ENCODE data around the gene CCT5. TPM values are rescaled to one million over a fixed set of nuclear protein-coding genes. Genes with fewer than 3 reads are reported as not detected.

Gene CCT5
- total RNA-seq, 1 donor, result 359 TPM

GRCh38 chr5:10275460-10275859, 25.4 kb downstream of the CCT5 start:
- TF ChIP-seq, protein P1, sequence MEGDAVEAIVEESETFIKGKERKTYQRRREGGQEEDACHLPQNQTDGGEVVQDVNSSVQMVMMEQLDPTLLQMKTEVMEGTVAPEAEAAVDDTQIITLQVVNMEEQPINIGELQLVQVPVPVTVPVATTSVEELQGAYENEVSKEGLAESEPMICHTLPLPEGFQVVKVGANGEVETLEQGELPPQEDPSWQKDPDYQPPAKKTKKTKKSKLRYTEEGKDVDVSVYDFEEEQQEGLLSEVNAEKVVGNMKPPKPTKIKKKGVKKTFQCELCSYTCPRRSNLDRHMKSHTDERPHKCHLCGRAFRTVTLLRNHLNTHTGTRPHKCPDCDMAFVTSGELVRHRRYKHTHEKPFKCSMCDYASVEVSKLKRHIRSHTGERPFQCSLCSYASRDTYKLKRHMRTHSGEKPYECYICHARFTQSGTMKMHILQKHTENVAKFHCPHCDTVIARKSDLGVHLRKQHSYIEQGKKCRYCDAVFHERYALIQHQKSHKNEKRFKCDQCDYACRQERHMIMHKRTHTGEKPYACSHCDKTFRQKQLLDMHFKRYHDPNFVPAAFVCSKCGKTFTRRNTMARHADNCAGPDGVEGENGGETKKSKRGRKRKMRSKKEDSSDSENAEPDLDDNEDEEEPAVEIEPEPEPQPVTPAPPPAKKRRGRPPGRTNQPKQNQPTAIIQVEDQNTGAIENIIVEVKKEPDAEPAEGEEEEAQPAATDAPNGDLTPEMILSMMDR (IDR thresholded peaks at IDR 0.05; ENCODE audit: insufficient read depth, low read length), result no peak
- no peak for DNase-seq (ENCODE audit: low read depth)
- H3K4me3 ChIP-seq (ENCODE audit: low read depth, low read length), result no peak overlapping the region

GRCh38 chr5:10275991-10276390, 25.9 kb downstream of the CCT5 start:
- DNase-seq (ENCODE audit: low read depth), result no peak
- TF ChIP-seq, protein P1 (IDR thresholded peaks at IDR 0.05; ENCODE audit: insufficient read depth, low read length), result no peak
- no peak overlapping the region for H3K4me3 ChIP-seq (ENCODE audit: low read depth, low read length)

DNA sequence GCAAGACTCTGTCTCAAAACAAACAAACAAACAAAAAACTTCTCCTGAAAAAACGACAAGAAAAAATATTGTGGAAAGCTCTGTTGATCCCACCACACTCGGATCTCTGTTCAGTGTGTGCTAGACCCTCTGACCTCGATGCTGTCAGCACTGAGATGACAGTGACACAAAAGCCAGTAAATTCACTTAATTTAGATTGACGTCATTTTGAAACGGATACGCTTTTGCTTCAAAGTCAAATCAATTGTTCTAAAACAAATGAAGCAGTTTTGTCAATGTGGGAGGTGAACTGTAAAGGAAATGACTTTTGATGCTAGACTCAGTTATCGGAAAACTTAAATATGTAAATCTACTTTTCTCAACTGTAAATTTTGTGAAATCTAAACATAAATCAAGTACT, 26.6 kb downstream of the CCT5 start:
- TF ChIP-seq, protein P1 (IDR thresholded peaks at IDR 0.05; ENCODE audit: insufficient read depth, low read length), result no peak
- no peak overlapping the region for H3K4me3 ChIP-seq (ENCODE audit: low read depth, low read length)
- no peak for DNase-seq (ENCODE audit: low read depth)

- DNase-seq (ENCODE audit: low read depth), result no peak
- TF ChIP-seq, protein P1 (IDR thresholded peaks at IDR 0.05; ENCODE audit: insufficient read depth, low read length), result no peak
- H3K4me3 ChIP-seq (ENCODE audit: low read depth, low read length), result no peak overlapping the region
Measured at GRCh38 chr5:10277773-10278630, 27.9 kb downstream of the CCT5 start.

DNA sequence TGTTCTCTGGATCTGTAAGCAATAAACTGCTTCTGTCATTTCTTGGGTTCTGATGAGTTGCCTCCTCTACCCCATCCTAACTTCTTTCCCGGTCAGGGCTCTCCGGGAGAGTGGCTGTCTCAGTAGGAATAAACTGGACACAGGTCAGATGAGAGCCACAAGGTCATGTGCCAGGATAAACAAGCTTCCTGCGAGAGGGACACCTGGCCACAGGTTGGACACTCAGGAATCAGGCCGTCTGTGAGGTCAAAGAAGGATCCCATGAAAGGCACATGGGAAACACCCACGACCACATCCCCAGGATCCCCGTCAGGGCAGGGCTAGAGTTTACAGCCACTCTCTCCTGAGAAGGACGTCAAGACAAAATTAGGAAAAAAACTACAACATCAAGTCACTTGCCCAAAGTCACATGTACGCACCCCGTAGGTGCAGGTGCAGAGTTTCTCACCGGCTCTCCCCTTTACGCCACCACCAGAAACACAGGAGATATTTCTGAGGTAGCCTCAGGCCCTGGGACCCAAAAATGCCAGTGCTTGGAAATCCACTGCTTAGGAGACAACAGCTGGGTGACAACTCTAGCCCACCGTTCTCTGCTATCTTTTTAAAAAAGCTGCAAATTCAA, 28.7 kb downstream of the CCT5 start:
- no peak for DNase-seq (ENCODE audit: low read depth)
- TF ChIP-seq, protein P1 (IDR thresholded peaks at IDR 0.05; ENCODE audit: insufficient read depth, low read length), result no peak
- no peak overlapping the region for H3K4me3 ChIP-seq (ENCODE audit: low read depth, low read length)

GRCh38 chr5:10279328-10279727, 29.2 kb downstream of the CCT5 start:
- DNase-seq (ENCODE audit: low read depth), result no peak
- TF ChIP-seq, protein P1 (IDR thresholded peaks at IDR 0.05; ENCODE audit: insufficient read depth, low read length), result no peak
- H3K4me3 ChIP-seq (ENCODE audit: low read depth, low read length), result no peak overlapping the region
